Superior temporal gyrus (tissue), 1 donor: ENCODE measurements around the gene FAM20C.
"Not testable (repeated sequence)": the region's sequence is repeated elsewhere in the genome, so short reads cannot be mapped to it uniquely, and the experiment has no call there.

Experiments used
- DNase-seq: peaks from one replicate; pipeline ENCODE4 v3.0.0-alpha.2; 2016; ENCODE audit errors: extremely low spot score

Gene FAM20C

DNA sequence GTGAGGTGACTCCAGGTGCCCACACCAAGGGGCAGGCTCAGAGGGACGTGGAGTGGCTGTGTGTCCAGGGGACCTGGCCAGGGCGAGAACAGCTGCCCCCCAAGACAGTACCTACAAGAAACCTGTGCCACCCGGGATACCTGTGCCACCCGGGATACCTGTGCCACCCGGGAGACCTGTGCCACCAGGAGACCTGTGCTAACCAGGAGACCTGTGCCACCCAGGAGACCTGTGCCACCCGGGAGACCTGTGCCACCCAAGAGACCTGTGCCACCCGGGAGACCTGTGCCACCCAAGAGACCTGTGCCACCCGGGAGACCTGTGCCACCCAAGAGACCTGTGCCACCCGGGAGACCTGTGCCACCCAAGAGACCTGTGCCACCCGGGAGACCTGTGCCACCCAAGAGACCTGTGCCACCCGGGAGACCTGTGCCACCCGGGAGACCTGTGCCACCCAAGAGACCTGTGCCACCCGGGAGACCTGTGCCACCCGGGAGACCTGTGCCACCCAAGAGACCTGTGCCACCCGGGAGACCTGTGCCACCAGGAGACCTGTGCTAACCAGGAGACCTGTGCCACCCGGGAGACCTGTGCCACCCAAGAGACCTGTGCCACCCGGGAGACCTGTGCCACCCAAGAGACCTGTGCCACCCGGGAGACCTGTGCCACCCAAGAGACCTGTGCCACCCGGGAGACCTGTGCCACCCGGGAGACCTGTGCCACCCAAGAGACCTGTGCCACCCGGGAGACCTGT, 50.6 kb downstream of the FAM20C start:
- not testable (repeated sequence) for DNase-seq

DNA sequence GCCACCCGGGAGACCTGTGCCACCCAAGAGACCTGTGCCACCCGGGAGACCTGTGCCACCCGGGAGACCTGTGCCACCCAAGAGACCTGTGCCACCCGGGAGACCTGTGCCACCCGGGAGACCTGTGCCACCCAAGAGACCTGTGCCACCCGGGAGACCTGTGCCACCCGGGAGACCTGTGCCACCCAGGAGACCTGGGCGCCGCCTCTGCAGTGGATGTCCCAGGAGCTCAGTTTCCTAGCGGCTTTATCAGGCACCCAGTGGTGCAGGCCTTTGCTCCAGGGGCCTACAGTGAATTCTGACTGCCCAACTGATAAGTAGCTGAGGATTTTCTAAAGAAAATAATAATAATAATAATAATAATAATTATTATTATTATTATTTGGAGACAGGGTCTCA, 51.2 kb downstream of the FAM20C start:
- not testable (repeated sequence) for DNase-seq

DNA sequence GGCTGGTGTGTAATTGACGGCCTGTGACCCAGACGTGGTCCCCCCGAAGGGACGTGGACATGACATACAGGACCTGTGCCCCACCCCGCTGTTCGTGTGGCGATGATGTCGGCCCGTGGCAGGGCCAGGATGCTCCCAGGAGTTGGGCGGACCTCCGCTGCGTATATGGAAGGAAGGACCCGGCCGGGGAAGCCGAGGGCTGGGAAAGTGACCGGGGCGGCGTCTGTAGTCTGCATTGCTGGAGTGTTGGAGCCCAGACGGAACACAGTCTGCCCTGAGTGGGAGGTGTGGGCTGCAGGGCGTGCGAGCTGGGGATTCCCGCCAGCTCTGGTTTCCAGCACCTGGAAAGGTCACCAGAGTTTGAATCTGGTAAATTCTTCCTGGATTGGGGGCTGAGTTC, 52.6 kb downstream of the FAM20C start:
- no peak for DNase-seq

DNA sequence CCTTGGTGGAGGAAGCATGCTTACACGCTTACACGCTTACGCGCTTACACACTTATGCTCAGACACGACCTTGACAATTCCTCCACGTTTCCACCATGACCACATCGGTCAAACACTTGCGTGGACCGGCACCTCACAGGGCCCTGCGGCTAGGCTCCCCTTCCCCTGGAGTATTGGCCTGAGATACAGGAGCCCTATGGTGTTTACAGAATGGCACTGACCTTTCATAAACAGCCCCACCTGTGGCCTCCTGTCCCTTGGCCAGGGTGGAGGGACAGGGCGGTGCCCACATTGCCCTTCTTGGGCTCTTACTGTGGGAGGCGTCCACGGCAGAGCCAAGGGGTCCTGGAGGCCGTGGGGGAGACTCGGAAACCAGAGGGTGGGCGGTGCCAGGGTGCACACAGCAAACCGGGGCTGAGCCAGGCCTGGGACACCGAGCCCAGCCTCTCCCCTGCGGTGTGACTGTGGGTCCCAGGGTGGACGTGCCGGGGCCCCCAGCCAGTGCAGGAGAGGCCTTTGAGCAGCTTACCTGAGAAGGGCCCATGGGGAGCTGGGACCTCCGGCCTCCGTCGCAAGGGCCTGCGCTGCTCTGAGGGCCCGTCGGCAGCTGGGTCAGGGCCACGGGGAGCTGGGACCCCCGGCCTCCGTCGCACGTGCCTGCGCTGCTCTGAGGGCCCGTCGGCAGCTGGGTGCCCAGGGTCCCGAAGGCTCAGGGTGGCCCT, 53.4 kb downstream of the FAM20C start:
- DNase-seq = no peak

DNA sequence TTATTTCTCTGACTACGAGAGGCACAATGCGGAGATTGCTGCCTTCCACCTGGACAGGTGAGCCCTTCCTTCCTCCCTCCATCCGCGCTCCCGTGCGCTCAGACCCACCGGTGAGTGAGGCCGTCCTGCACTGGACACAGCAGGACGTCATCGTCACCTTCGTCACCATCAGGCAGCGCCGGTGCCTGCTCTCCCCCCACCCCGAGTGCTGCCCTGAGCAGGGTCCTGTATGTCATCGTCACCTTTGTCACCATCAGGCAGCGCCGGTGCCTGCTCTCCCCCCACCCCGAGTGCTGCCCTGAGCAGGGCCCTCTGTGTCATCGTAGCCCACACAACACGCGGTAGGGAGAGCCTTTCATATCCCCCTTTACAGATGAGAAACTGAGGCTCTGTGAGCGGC, 54.1 kb downstream of the FAM20C start:
- DNase-seq = no peak

DNA sequence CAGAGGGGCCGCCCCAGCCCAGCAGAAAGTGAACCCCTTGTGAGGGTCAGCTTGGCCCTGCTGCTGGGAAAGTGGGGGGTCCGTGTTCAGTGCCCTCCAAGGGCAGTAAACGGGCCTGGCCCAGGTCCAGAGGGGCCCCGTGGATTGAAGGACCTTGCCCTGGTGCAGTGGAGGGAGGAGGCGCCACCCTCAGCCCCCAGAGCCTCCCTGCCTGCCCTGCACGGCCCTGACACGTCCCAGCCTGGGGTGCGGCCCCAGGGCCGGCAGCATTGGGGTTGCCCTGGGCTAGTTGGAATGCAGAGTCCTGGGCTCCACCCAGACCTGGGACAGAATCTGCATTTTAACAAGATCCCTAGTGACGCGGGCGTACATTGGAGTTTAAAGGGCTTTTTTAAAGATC, 54.8 kb downstream of the FAM20C start:
- no peak for DNase-seq

DNA sequence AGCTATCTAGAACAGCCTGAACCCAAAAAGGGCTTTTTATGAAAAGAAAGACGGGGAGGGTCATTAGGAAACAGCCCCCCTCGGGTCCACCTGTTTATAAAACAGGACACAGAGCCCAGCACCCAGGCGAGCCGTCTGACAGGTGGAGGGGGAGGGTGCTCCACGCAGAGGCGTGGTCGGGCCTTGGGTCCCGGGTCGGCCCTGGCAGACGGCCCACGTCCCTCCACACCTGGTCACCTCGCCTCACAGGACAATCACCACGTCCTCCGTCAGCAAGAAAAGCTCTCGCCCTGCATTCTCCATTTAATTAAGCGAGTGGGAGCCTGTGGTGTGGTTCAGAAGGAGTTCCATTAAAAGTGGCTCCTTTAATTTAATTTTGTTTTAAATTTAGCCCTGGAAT, 55.3 kb downstream of the FAM20C start:
- DNase-seq = no peak

DNA sequence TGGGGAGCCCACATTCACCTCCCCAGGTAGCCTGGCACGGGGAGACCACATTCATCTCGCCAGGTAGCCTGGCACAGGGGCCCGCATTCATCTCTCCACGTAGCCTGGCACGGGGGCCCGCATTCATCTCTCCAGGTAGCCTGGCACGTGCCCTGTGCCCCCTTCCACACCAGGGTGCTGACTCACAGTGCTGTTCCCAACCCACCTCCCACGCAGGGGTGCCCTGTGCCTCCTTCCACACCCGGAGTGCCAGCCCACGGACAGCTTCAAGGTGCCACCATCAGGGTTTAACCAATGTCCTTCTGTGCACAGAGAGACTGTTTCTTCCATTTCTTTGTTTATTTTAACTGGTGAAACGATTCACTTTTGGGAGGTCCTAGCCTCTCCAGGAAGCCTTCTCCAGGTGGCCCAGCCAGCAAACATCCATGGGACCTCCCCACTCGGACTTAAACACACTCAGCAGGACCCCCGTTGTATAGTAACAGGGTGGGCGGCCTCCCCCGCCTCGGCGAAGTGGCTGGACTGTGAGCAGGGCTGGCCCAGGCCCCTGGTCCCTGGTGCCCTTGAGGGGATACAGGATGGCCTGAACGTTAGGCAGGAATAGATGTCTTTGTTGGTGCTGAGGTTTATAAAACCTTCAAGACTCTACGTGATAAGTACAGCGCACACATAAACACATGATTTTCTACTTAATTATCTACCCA, 56.5 kb downstream of the FAM20C start:
- DNase-seq = no peak

DNA sequence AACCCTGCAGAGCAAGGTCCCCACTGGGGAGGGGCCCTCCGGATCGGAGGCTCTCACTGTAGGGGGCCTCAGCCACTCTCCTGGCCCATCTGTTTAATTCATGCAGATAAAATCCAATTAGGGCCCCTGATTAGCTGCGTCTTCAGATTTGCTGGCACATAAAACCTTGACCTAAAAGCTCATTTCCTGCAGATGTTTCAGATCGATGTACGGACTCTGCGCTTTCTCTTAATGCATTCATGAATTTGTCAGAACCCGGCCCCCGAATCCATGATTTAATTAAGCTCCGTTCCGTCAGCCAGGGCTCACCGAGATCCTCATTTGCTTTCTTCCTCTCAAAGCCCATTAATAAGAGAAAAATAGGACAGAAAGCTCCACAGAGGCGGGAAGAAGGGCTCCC, 57.6 kb downstream of the FAM20C start:
- no peak for DNase-seq

DNA sequence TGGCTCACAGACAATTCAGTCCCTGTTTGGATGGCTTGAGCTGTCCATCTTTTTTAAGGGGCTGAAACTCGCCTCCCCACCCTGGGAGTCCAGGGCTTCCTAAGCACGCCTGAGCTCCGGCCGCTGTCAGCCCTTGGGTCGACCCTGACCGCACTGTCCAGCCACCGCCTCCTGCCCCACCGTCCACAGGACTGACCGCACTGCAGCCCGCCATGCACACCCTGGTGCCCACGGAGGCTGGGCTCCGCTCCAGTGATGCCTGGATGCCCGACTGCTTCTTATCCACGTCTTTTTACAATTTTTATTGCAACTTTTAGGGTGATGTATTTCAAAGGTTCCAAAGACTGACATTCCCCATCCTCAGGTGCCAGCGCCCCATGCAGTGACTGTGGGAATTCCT, 58.2 kb downstream of the FAM20C start:
- no peak for DNase-seq

DNA sequence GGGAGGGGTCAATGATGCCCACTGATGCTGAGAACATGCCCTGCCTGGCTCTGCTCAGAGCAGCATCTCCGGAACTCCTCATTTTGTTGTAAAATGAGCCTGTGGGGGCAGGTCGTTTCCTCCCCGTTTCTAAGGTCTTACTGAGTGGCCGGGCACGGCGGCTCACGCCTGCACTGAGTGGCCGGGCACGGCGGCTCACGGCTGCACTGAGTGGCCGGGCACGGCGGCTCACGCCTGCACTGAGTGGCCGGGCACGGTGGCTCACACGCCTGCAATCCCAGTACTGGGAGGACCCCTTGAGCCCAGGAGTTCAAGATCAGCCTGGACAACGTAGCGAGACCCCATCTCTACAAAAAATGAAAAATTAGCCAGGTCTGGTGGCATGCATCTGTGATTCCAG, 58.6 kb downstream of the FAM20C start:
- DNase-seq = no peak

DNA sequence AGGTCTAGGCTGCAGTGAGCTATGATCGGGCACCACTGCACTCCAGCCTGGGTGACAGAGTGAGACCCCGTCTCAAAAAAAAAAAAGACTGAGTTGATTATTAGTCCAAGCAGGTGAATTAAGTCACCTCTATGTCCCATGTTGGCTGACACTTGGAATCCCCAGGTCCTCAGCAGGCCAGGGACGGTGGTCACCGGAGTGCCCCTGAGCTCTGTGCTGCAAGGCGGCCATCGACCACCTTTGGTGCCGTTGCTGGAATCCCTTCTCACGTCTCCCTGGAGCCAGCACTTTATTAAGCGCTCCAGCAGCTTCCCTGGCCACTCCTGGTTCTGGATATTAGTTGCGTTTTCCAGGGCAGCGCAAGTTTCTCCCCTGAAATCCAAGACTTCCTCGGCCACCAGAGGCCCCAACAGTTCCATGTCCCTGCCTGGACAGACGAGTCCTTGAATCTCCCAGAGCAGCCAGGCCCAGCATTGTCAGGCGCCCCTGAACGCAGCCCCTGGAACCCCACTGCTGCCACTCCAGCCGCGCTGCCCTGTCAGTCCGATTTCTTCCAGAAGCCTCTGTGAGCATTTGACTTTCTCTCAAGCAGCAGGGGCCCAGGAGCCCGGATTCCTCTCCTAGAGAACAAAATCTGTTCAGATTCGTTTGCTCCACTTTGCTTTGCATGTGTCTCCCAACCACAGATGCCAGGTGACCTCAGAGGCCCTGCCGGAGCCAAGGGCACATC, 59.2 kb downstream of the FAM20C start:
- DNase-seq = no peak

DNA sequence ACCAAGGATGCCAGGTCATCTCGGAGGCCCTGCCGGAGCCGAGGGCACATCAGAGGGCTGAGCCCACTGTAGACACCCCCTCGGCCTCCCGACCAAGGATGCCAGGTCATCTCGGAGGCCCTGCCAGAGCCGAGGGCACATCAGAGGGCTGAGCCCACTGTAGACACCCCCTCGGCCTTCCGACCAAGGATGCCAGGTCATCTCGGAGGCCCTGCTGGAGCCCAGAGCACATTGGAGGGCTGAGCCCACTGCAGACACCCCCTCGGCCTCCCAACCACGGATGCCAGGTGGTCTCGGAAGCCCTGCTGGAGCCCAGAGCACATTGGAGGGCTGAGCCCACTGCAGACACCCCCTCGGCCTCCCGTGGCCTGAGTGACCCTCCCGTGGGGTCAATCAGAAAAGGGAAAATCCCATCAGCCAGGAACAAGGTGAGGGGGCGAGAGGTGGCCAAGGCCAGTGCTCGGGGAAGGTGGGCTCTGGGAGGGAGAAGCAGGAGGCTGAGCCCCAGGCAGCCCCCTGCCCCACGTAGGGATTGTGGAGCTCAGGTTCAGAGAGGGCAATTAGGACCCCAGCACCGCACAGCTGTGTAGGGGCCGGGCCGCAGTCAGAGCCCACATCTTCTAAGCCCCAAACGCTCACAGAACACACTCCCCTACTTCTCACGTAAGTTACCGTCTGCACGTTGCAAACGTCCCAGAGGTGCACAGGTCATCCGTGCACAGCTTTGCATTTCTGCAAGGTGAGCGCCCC, 60.0 kb downstream of the FAM20C start:
- no peak for DNase-seq

DNA sequence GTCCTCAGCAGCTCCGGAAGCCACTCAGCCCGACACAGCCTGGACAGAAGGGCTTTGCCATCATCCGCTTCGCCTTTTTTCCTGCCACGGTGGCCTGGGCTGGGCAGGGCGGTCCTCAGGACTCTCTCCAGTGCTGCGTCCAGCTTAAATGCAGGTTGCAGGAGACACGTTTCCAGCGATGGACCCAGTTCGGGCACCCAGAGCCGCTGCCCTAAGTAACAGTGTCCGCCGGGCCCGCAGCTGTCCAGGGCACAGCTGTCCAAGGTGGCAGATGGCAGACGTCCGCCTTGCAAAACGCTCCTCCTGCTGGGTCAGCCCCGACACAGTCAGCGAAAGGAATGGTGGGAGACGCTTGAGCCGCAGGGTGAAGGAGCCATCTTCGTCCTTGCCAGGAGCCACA, 60.6 kb downstream of the FAM20C start:
- DNase-seq = no peak

DNA sequence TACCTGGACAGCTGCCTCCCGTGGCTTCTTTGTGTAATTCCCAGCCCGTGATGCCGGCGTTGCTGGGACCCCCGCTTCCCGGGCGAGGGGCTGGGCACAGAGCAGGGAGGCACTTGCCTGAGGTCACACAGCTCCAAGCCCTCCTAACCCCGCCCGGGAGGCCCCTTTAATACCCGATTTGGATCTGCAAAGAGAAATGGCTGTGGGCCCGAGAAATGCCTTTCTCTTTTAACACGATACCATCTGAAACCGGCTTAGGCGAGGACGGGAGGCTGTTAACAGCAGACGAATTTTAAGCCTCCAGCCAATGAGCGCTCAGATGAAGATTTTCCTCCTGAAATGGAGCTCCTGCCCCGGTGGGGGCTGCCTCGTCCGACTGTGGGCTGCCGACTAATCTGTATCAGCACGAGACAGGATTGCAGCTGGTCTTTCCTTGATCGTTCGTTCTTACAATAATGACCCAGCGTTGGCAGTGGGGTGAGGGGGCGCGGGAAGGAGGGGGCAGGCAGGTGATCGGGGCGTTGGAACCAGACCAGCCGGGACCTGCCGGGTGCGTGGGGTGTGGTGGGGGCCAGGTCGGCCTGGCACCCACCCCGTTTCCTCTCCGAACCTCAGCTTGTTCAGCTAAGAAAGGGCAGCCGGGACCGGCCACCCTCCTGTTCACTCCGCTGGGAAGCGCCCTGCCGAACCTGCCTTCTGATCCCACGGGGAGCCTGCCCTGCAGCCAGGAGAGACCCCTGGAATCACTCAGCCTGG, 61.4 kb downstream of the FAM20C start:
- DNase-seq = no peak

DNA sequence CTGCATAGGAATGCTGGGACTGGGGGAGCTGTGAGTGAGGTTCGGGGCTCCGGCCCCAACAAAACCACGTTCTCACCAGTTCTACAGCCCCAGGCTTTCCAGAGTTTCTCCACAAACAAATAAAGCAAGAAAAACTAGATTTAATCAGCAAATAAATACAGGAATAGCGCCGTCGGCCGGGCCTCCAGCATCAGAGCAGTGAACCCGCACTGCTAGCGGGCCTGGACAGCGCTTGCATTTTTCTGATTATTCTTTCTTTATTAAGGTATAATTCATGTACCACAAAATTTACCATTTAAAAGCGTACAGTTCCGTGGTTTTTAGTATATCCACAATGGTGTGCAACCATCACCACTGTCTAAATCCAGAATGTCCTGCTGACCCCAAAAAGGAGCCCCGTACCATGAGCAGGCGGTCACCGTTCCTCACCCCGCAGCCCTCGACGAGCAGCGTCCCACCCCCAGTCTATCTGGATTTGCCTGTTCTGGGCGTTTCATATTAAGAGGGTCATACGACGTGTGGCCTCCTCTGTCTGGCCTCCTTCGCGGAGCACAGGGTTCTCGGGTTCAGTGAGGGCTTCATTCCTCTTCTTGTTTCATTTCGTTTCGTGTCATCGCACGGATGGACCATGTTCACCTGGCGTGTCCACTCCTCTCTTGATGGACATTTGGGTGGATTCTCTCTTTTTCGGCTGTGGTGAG, 62.1 kb downstream of the FAM20C start:
- DNase-seq = no peak

DNA sequence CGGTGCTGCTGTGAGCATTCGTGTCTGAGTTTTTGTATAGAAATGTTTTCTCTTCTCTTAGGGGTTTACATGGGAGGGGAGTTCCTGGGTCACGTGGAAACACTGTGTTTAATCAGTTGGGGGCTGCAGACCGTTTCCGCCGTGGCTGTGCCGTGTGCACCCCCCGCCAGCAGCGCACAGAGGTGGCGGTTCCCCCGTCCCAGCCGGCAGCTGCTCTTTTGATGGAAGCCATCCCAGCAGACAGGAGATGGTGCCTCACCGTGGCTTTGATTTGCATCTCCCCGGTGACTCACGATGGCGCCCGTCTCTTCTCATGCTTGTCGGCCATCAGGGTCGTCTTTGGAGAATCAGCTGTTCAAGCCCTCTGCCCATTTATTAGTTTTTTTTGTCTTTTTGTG, 62.7 kb downstream of the FAM20C start:
- no peak for DNase-seq

DNA sequence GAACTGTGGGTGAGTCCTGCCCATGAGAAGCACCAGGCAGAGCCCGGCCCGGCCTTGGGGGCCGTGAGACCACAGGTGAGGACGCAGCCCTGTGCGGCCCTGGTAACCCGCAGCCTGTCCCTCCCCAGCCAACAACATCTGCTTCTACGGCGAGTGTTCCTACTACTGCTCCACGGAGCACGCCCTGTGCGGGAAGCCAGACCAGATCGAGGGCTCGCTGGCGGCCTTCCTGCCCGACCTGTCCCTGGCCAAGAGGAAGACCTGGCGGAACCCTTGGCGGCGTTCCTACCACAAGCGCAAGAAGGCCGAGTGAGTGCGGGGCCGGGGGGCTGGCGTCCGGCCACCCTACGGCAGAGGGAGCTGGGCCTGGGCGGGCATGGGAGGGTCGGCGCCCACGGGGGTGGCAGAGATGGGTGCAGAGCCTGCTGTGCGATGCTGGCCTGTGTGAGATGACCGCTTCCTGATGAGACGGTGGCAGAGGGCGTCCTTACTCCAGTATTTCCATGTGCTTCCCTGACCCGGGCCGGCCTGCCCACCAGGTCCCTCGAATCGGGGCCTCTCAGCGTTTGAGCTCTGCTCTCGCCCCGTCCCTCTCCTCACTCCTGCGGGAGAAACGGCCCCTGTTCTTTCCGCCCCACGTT, 63.5 kb downstream of the FAM20C start:
- no peak for DNase-seq

DNA sequence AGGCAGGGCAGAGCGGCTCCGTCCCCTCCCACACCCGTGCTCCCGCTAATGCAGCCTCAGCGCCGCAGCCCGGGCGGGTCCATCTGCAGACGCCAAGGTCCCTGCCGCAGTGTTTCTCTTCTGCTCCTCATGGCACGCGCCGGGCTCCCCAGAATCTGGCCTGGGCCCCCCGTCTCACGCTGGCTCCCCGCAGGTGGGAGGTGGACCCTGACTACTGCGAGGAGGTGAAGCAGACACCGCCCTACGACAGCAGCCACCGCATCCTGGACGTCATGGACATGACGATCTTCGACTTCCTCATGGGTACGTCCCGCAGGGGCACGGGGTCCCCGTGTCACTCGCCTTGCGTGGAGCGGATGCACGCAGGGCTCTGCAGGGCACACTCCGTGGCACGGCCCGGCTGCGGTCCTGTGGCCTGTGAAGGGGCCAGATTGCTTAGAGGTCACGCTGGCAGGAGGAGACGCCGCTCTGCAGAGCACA, 64.1 kb downstream of the FAM20C start:
- no peak for DNase-seq
